Colon (tissue), 2 donors: ENCODE measurements around the gene AFF2.
"Not testable (repeated sequence)": the region's sequence is repeated elsewhere in the genome, so short reads cannot be mapped to it uniquely, and the experiment has no call there.

Source experiments
- FAIRE-seq: peaks from 2 replicates; lab custom pipeline; 2012; peaks lifted over from hg19 to GRCh38; lab: Jason Lieb, UNC
- donor health status: control.
- donor health status: control.

The AFF2 gene

GRCh38 chrX:148856505-148856904, 356.1 kb downstream of the AFF2 start:
- no peak for FAIRE-seq

- FAIRE-seq, result no peak
Observed at GRCh38 chrX:148865277-148866210, 365.1 kb downstream of the AFF2 start.

- no peak for FAIRE-seq
Observed at GRCh38 chrX:148867596-148867995, 367.2 kb downstream of the AFF2 start.

- FAIRE-seq, result no peak
Observed at GRCh38 chrX:148871422-148872160, 371.2 kb downstream of the AFF2 start.

- no peak for FAIRE-seq
Observed at GRCh38 chrX:148872161-148872535, 371.7 kb downstream of the AFF2 start.

GRCh38 chrX:148872881-148873280, 372.5 kb downstream of the AFF2 start:
- no peak for FAIRE-seq

GRCh38 chrX:148874636-148875246, 374.3 kb downstream of the AFF2 start:
- FAIRE-seq, result no peak

- FAIRE-seq, result no peak
Observed at GRCh38 chrX:148878371-148878770, 378.0 kb downstream of the AFF2 start.

- FAIRE-seq, result no peak
Observed at GRCh38 chrX:148885203-148885602, 384.8 kb downstream of the AFF2 start.

- FAIRE-seq, result no peak
Observed at GRCh38 chrX:148893395-148893794, 393.0 kb downstream of the AFF2 start.

- FAIRE-seq, result no peak
Observed at GRCh38 chrX:148902581-148902980, 402.2 kb downstream of the AFF2 start.

GRCh38 chrX:148903176-148903575, 402.8 kb downstream of the AFF2 start:
- no peak for FAIRE-seq

- no peak for FAIRE-seq
Observed at GRCh38 chrX:148904421-148905111, 404.1 kb downstream of the AFF2 start.

- FAIRE-seq, result no peak
Observed at GRCh38 chrX:148905400-148905799, 405.0 kb downstream of the AFF2 start.

- not testable (repeated sequence) for FAIRE-seq
Observed at GRCh38 chrX:148906628-148907027, 406.2 kb downstream of the AFF2 start.

GRCh38 chrX:148909758-148910157, 409.3 kb downstream of the AFF2 start:
- no peak for FAIRE-seq

- no peak for FAIRE-seq
Observed at GRCh38 chrX:148913971-148914370, 413.6 kb downstream of the AFF2 start.

GRCh38 chrX:148914783-148915182, 414.4 kb downstream of the AFF2 start:
- FAIRE-seq, result no peak

- no peak for FAIRE-seq
Observed at GRCh38 chrX:148915474-148915873, 415.1 kb downstream of the AFF2 start.

GRCh38 chrX:148917441-148917840, 417.0 kb downstream of the AFF2 start:
- FAIRE-seq, result no peak

GRCh38 chrX:148923631-148924030, 423.2 kb downstream of the AFF2 start:
- FAIRE-seq, result no peak

- FAIRE-seq, result no peak
Observed at GRCh38 chrX:148926371-148926770, 426.0 kb downstream of the AFF2 start.
